HG02884 (cell line): ENCODE data around the gene PTGS1.

Source experiments
- ATAC-seq: cut with Tn5 transposase; IDR thresholded peaks from one replicate; pipeline ENCODE4 v1.9.1; 2021; ENCODE audit warnings: mild to moderate bottlenecking, moderate library complexity; ENCODE audit not compliant: unreplicated experiment

PTGS1 gene

DNA sequence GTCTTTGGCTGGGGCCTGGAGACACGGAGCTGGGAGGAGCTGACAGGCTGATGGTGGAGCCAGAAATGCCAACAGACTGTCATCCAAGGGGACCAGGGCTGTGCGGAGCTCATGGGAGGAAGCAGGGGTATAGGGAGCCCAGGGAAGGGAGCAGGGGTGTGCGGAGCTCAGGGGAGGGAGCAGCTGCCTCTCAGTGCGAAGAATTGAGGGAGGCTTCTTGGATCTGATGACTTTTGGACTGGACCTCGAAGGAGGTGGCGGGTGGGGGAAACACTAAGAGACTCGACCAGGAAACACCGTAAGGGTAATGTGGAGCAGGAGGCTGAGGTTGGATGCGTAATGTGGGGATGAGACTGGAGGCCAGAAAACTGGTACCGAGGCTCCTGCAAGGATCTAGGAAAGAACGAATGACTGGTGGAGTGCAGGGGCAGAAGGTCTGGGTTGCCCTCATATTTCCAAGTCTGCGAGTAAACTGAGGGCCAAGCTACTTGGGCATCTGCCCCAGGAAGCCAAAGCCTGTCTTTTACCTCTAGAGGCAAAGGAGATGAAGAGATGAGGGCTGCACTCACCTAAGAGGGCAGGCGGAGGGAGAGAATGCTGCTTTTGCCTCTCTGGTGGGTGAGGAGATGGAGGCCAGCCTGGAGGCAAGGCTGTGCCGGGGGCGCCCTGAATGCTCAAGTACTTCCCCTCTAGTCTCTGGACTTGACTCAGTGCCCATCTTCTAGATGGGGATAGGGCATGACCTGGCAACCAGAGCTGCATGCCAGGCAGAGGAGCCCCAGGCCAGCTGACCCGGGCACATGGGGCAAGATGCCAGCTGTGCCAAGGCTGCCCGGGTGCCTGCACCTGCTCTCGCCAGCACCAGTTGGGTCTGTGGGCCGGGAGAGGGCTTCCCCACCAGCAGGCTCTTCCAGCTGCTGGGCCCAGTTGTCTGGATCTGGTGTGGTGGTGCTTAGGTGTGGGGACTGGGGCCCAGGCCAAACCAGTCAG, 2.3 kb downstream of the PTGS1 start:
- ATAC-seq = no peak

DNA sequence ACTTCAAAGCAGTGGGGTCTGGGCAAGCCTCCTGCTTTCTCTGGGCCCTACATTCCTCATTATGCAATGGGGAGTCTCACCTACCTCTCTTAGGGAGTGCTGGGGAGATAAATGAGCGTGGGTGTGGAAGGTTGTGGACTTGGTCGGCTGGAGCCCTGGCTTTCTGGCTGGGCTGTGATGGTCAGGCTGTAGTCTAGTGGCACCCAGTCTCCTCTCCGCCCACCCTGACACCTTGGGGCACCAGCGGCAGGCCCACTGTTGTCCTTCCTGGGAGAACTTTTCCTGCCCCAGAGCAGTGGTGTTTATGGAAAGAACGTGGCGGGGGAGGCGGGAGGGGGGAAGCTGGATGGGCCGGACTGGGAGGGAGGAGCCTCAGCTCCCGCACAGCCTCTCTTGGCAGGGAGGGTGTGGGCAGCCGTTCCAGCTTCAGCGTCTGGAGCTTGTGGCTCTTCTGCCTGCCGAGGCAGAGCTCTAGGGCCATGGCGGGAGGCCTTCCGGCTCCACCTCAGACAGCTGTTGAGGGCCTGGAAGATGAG, 4.1 kb downstream of the PTGS1 start:
- no peak for ATAC-seq

DNA sequence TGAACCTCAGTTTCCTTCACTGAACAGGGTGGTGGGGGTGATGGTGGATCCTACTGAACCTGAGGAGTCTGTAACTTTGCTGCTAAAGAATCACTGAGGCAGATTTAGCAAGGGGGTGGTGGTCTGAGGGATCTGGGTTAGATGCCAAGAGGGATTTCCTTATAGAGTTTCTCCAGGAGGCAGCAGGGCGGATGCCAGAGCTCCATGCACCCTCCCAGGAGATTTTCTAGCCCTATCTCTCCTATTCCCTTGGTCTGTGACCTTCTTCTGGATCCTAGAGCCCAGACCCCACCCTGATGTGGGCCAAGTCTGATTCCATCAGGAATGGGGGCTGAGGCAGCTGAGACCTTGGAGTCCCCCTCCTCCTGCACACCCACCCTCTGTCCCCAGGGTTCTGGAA, 6.0 kb downstream of the PTGS1 start:
- no peak for ATAC-seq

DNA sequence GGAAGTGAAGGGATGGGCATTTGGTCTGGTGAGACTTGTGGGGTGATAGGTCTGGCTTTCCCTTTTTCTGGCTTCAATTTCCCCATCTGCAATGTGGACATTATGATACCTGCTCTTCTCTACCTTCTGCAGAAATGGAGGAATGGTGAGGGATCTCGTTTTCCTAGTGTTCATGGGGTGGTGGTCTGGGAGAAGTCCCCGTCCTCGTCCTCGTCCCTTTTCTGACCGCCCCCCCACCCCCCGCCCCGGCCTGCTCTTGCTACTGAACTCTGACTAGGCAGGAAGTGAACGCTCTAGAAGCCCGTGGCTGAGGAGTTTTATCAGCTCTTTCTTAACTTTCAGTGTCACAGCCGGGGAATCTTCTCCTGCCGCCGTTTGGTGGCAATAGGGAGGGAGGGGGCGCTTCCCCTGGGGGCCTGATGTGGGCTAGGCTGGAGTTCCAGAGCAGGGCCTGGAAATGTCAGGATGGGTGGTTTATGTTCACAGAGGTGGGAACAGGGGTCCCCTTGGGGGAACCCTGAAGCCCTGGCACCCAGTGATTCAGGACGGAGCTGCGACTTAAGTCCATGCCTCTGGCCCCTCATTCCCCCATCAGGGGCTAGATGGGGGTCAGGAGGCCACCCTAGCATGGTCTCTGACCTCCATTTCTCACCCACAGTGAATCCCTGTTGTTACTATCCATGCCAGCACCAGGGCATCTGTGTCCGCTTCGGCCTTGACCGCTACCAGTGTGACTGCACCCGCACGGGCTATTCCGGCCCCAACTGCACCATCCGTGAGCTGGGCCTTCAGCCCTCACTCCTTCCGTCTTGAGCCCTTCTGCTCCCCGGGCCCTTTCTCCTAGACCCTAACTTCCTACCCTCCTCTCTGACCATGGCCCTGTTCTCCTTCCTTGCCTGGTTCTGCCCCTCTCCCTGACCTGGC, 6.7 kb downstream of the PTGS1 start:
- no peak for ATAC-seq

DNA sequence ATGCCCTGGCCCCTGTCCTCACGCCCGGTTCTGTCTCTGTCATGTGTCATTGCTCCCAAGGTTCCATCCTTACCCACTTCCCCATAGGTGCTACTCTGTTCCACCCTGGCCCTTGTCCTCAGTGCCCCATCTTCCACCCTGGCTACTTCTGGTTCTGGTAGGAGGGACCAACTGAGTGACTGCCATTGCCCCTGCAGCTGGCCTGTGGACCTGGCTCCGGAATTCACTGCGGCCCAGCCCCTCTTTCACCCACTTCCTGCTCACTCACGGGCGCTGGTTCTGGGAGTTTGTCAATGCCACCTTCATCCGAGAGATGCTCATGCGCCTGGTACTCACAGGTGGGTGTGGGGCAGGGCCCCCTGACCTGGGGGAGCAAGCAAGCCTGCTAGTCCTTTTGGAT, 7.4 kb downstream of the PTGS1 start:
- no peak for ATAC-seq

DNA sequence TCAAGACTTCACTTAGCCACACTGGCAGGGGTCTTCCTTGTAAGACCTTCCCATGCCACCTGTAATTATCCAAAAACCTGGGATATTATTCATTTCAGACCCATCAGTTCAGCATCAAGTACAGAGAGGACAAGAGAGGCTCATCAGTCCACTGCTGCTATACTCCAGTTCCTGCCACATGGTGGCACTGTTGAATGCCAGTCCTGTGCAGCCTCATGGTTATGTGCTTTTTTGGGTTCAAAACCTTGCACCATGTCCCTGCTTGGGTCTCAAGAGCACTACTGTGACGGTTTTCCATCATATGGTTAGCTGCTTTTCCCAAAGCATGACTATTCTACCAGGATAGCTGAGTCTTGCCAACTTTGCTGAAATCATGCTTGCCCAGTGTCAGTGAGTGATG, 8.5 kb downstream of the PTGS1 start:
- ATAC-seq = no peak

DNA sequence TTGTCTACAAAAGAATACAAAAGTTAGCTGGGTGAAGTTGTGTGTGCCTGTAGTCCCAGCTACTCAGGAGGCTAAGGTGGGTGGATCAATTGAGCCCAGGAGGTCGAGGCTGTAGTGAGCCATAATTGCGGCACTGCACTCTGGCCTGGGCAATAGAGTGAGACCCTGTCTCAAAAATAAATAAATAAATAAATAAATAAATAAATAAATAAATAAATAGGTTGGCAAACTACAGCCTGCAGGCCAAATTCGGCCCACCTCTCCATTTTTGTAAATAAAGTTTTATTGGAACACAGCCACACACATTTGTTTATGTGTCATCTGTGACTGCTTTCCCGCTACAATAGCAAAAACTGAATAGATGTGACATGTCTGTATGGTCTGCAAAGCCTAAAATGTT, 9.5 kb downstream of the PTGS1 start:
- ATAC-seq = no peak

DNA sequence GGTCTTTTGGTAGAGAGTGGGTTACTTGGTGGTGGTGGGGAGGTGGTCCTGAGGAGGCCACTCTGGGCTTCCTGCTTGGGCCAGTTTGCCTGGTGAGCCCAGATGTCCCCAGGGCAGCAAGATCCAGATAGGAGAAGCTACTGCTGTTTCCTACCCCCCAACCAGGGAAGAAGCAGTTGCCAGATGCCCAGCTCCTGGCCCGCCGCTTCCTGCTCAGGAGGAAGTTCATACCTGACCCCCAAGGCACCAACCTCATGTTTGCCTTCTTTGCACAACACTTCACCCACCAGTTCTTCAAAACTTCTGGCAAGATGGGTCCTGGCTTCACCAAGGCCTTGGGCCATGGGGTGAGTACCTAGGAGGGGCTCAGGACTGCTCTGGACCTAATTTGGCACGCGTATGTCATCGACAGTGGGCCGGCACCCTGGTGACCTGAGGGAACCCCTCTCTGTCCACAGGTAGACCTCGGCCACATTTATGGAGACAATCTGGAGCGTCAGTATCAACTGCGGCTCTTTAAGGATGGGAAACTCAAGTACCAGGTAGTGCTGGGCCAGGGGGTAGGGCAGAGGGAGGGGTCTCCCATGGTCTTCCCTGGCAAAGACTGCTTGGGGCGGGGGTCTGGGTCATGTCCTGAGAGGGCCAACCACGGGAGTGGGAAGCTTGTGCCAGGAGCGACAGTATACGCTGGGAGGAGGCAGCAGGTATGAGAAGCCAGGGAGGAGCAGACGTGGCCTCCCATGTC, 10.6 kb downstream of the PTGS1 start:
- ATAC-seq = no peak

DNA sequence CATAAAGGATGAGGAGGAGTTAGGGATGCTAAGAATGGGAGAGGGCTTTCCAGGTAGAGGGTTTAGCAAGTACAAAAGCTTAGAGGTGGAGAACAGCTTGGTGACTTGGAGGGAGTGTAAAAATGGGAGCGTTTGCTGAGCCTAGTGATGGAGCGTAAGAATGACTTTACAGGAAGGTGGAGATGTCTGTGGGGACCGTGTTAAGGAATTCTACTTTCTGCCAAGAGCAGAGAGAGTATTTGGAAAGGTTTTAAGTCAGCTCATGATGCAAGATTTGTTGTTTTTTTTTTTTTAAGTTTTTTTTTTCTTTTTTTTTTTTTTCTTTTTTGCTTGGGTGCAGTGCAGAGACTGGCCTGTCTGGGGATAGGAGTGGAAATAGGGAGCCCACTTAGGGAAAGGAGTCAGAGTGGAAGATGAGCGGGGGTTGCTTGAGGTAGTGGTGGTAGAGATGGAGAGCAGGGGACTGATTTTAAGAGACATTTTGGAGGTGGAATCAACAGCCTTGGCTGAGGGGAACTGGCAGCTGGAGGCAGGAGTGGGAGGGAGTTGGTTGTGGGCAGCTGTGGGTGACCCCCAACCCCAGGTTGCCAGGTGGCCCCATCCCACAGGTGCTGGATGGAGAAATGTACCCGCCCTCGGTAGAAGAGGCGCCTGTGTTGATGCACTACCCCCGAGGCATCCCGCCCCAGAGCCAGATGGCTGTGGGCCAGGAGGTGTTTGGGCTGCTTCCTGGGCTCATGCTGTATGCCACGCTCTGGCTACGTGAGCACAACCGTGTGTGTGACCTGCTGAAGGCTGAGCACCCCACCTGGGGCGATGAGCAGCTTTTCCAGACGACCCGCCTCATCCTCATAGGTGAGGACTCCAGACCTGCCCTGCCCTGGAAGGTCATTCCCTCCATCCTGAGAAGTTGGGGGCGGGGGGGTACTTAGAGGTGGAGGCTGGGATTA, 12.4 kb downstream of the PTGS1 start:
- no peak for ATAC-seq

DNA sequence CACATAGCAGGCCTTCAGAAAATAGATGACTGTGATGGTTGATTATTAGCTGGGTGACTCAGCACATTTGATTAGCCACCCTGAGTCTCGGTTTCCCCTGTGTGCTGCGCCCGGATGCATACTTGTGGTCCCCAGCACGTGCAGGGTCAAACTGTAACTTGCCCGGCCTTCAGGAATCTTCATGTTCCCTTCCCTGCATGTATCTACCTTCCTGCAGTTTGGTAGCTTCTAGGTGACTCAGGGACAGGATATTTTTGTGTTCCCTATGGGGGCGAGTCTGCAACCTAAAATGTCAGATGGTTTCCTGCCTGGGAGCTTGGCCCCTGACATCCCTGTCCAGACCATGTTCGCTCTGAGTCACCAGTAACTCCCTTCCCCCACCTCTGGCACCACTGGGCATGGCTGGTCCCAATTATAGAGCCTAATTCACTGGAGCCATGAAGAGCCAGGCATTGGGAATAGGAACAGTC, 13.2 kb downstream of the PTGS1 start:
- no peak for ATAC-seq

DNA sequence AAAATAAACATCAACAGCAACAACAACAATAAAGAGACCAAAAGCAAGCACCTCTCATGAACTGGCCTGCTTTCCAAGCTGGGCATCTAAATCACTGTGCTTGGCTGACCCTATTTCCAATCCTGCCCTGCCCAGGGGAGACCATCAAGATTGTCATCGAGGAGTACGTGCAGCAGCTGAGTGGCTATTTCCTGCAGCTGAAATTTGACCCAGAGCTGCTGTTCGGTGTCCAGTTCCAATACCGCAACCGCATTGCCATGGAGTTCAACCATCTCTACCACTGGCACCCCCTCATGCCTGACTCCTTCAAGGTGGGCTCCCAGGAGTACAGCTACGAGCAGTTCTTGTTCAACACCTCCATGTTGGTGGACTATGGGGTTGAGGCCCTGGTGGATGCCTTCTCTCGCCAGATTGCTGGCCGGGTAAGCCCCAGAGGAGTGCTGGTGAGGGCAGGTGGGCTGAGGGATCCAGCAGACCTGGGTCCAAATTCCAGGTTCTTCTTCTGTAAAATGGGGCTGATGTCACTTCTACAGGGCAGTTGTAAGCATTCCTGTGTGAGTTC, 15.6 kb downstream of the PTGS1 start:
- no peak for ATAC-seq

DNA sequence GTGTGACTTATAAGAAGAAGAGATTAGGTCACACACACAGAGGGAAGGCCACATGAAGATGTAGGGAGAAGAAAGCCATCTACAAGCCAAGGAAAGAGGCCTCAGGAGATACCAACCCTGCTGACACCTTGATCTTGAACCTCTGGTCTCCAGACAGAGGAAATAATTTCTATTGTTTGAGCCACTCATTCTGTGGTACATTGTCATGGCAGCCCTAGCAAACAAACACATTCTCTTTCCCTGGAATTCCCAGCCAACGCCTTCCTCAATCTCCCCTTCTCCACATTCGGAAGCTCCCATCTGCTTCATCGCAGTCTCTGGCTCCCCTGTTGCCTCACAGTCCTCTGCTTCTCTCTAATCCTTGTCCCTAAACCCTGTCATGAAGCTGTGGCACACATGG, 16.7 kb downstream of the PTGS1 start:
- ATAC-seq = no peak

DNA sequence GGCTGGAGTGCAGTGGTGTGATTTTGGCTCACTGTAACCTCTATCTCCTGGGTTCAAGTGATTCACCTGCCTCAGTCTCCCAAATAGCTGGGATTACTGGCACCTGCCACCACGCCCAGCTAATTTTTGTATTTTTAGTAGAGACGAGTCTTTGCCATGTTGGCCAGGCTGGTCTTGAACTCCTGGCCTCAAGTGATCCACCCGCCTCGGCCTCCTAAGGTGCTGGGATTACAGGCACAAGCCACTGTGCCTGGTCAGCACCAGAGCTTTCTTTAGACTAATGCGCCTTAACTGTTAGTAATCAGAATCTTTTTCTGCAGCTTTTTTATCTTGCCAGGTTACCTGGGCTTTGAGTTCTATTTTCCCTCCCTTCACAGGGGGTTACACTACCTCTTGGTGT, 18.4 kb downstream of the PTGS1 start:
- ATAC-seq = no peak

DNA sequence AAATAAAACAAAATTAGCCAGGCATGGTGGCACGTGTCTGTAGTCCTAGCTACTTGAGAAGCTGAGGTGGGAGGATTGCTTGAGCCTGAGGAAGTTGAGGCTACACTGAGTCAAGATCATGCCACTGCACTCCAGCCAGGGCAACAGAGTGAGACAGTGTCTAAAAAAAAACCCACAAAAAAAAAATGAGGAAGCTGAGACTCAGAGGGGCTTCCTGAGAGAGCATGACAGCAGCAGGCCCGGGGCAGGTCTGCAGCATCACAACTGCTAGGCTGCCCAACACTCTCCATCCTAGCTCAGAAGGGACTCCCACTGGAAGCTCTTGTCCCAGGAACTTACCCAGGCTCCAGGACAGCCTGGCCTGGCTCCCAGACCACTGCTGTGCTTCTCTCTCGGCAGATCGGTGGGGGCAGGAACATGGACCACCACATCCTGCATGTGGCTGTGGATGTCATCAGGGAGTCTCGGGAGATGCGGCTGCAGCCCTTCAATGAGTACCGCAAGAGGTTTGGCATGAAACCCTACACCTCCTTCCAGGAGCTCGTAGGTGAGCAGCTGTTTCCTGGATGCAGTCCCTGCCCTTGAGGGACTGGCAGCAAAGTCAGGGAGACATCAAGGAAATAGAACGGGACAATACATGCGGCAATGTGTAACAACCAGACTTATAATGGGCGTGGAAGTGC, 19.1 kb downstream of the PTGS1 start:
- ATAC-seq = peak; percentile 77

DNA sequence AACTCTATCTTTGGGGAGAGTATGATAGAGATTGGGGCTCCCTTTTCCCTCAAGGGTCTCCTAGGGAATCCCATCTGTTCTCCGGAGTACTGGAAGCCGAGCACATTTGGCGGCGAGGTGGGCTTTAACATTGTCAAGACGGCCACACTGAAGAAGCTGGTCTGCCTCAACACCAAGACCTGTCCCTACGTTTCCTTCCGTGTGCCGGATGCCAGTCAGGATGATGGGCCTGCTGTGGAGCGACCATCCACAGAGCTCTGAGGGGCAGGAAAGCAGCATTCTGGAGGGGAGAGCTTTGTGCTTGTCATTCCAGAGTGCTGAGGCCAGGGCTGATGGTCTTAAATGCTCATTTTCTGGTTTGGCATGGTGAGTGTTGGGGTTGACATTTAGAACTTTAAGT, 21.5 kb downstream of the PTGS1 start:
- ATAC-seq = no peak

DNA sequence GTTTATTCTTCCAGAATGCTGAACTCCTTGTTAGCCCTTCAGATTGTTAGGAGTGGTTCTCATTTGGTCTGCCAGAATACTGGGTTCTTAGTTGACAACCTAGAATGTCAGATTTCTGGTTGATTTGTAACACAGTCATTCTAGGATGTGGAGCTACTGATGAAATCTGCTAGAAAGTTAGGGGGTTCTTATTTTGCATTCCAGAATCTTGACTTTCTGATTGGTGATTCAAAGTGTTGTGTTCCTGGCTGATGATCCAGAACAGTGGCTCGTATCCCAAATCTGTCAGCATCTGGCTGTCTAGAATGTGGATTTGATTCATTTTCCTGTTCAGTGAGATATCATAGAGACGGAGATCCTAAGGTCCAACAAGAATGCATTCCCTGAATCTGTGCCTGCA, 21.9 kb downstream of the PTGS1 start:
- ATAC-seq = no peak

DNA sequence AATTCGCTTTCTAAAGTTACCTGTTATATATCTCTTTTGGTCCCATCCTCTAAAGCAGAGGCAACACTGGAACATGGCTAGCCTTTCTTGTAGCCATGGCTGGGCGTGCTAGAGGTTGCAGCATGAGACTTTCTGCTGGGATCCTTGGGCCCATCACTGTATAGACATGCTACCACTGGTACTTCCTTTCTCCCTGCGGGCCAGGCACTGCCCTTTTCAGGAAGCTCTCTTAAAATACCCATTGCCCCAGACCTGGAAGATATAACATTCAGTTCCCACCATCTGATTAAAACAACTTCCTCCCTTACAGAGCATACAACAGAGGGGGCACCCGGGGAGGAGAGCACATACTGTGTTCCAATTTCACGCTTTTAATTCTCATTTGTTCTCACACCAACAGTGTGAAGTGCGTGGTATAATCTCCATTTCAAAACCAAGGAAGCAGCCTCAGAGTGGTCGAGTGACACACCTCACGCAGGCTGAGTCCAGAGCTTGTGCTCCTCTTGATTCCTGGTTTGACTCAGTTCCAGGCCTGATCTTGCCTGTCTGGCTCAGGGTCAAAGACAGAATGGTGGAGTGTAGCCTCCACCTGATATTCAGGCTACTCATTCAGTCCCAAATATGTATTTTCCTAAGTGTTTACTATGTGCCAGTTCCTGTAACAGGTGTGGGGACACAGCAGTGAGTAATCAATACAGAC, 22.6 kb downstream of the PTGS1 start:
- ATAC-seq = no peak
